HCT116 (cell line): ENCODE results near the gene MRAP2. TPM values are rescaled to one million over a fixed set of nuclear protein-coding genes. Genes with fewer than 3 reads are reported as not detected.
"Not testable (repeated sequence)": the region's sequence is repeated elsewhere in the genome, so short reads cannot be mapped to it uniquely, and the experiment has no call there.

Source experiments
- ATAC-seq: fragments of 200-7000 bp; cut with Tn5 transposase; 2 replicates; pipeline ENCODE4 v1.9.1; 2020; ENCODE audit warnings: mild to moderate bottlenecking, moderate library complexity
- BruUV-seq: library from RNA; stranded (reverse); fragments of 400-500 nt; replicated peaks from 2 replicates; lab custom pipeline; 2021; lab: Mats Ljungman, UMichigan
- CTCF ChIA-PET: fragments of 300-600 bp; sonication (Branson Sonifier 250); formaldehyde crosslinking; loops from one replicate; lab custom pipeline; 2021; ENCODE audit warnings: antibody characterized with exemption; lab: Charles Lee
- POLR2A ChIA-PET: fragments of 300-600, 350-600 bp; sonication (Branson Sonifier 250); formaldehyde crosslinking; loops from one replicate; lab custom pipeline; 2021; ENCODE audit warnings: antibody characterized with exemption; lab: Charles Lee
- RAD21 ChIA-PET, 2 experiments: fragments of 300-600 bp; sonication (Branson Sonifier 250); formaldehyde crosslinking; loops; one replicate each; lab custom pipeline; 2023; ENCODE audit warnings: low total read pairs in 2 of 2; ENCODE audit not compliant: uncharacterized antibody in 2 of 2, unreplicated experiment in 2 of 2, low non-redundant PET in 1 of 2; lab: Charles Lee
- DNase-seq: peaks from one replicate; pipeline ENCODE4 v3.0.0-alpha.2; 2010; ENCODE audit warnings: low read depth, low spot score
- H2AFZ ChIP-seq: fragments of 200-600 bp; shearing (Covaris generic), sonication (generic); 2 replicates; pipeline ENCODE4 v1.6.1; 2017; ENCODE audit warnings: low read depth, mixed run types, mixed read lengths, antibody characterized with exemption, low read length; ENCODE audit not compliant: poor library complexity, severe bottlenecking
- H3K27ac ChIP-seq: 2 replicates; pipeline ENCODE4 v1.5.1; 2012; ENCODE audit warnings: low read depth, low read length
- H3K27me3 ChIP-seq: fragments of 200-600 bp; sonication (generic); 2 replicates; pipeline ENCODE4 v1.6.1; 2016; ENCODE audit warnings: mixed run types, low read length, mixed read lengths; ENCODE audit not compliant: insufficient read depth
- H3K36me3 ChIP-seq, 2 experiments: fragments of 200-500 bp in 1 of 2; fragments of 200-600 bp in 1 of 2; sonication (Bioruptor generic) in 1 of 2; sonication (generic) in 1 of 2; 2 replicates each; pipeline versions ENCODE4 v1.5.1 to v1.6.1; 2014 to 2016; ENCODE audit warnings: low read length in 2 of 2, inconsistent platforms in 1 of 2, mixed read lengths in 1 of 2, mixed run types in 1 of 2; ENCODE audit not compliant: insufficient read depth in 2 of 2, control insufficient read depth in 1 of 2
- H3K4me1 ChIP-seq, 2 experiments: fragments of 200-600 bp in 1 of 2; sonication (generic) in 1 of 2; 2 replicates each; pipeline versions ENCODE4 v1.5.1 to v1.6.1; 2012 to 2017; ENCODE audit warnings: low read length in 2 of 2, inconsistent platforms in 1 of 2, mild to moderate bottlenecking in 1 of 2, mixed read lengths in 1 of 2, mixed run types in 1 of 2, moderate library complexity in 1 of 2; ENCODE audit not compliant: insufficient read depth in 2 of 2, control insufficient read depth in 1 of 2
- H3K4me2 ChIP-seq: fragments of 200-600 bp; sonication (generic); 2 replicates; pipeline ENCODE4 v1.6.1; 2017; ENCODE audit warnings: mixed run types, low read length, mixed read lengths
- H3K4me3 ChIP-seq, 2 experiments: fragments of 200-600 bp in 1 of 2; sonication (generic) in 1 of 2; replicated peaks in 1 of 2; 2 replicates each; pipeline ENCODE4 v1.5.1; 2011 to 2016; ENCODE audit warnings: low read length in 2 of 2, control low read depth in 1 of 2, low read depth in 1 of 2, mild to moderate bottlenecking in 1 of 2, mixed read lengths in 1 of 2, mixed run types in 1 of 2
- H3K79me2 ChIP-seq: fragments of 200-600 bp; sonication (generic); 2 replicates; pipeline ENCODE4 v1.6.1; 2017; ENCODE audit warnings: mild to moderate bottlenecking, mixed run types, low read length, moderate library complexity, mixed read lengths; ENCODE audit not compliant: insufficient read depth
- H3K9ac ChIP-seq: fragments of 200-600 bp; sonication (generic); 2 replicates; pipeline ENCODE4 v1.6.1; 2016; ENCODE audit warnings: low read length, mixed read lengths
- H3K9me2 ChIP-seq: fragments of 200-600 bp; sonication (generic), shearing (Covaris generic); 2 replicates; pipeline ENCODE4 v1.6.1; 2017; ENCODE audit warnings: mixed run types, mild to moderate bottlenecking, moderate library complexity; ENCODE audit not compliant: insufficient read depth
- H3K9me3 ChIP-seq, 2 experiments: fragments of 200-500 bp in 1 of 2; fragments of 200-600 bp in 1 of 2; sonication (Bioruptor generic) in 1 of 2; sonication (generic) in 1 of 2; 2 replicates each; pipeline ENCODE4 v1.6.1; 2014 to 2017; ENCODE audit warnings: low read length in 2 of 2, mixed read lengths in 2 of 2, inconsistent platforms in 1 of 2, low read depth in 1 of 2, mild to moderate bottlenecking in 1 of 2, mixed run types in 1 of 2, moderate library complexity in 1 of 2; ENCODE audit not compliant: control insufficient read depth in 1 of 2, insufficient read depth in 1 of 2
- H4K20me1 ChIP-seq: fragments of 200-600 bp; sonication (generic), shearing (Covaris generic); 2 replicates; pipeline ENCODE4 v1.6.1; 2017; ENCODE audit warnings: mixed run types, mild to moderate bottlenecking, moderate library complexity; ENCODE audit not compliant: insufficient read depth
- YY1 ChIP-seq: IDR thresholded peaks from 2 replicates; pipeline ENCODE4 v1.6.1; 2011; ENCODE audit warnings: low read length, low read depth, moderate library complexity, mild to moderate bottlenecking; ENCODE audit not compliant: insufficient replicate concordance; ENCODE audit errors: extremely low read depth
- intact Hi-C: fragments of 100-400 bp; cut with micrococcal nuclease; formaldehyde crosslinking; loops from 2 replicates; pipeline ENCODE4 v1.10.0; 2022
- total RNA-seq: library from RNA; stranded (reverse); gene quantifications from one replicate; pipeline ENCODE4 v1.2.1, GENCODE V29; 2021; ENCODE audit not compliant: unreplicated experiment
- TF ChIP-seq, protein P1 (sequence below): IDR thresholded peaks from 2 replicates; pipeline ENCODE4 v1.6.1; 2011; ENCODE audit warnings: mild to moderate bottlenecking, low read length, moderate library complexity; ENCODE audit not compliant: insufficient replicate concordance; ENCODE audit errors: extremely low read depth

Gene MRAP2
- total RNA-seq, 1 experiment from 2014 or later = 1.4 TPM

DNA sequence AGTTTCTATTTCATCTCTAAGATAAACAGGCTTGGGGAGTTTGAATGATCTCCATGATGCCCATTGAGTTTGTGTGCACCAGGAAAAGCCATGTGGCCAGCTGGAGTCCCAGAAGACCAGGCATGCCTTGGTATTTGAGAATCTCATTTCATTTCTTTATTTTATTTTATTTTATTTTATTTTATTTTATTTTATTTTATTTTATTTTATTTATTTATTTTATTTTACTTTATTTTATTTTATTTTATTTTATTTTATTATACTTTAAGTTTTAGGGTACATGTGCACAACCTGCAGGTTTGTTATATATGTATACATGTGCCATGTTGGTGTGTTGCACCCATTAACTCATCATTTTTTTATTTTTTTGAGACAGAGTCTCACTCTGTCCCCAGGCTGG, 51.1 kb downstream of the MRAP2 start:
- RAD21 ChIA-PET, H3K9me2 ChIP-seq, H3K79me2 ChIP-seq, H2AFZ ChIP-seq, intact Hi-C loops, H3K4me1 ChIP-seq, H3K27ac ChIP-seq, H3K27me3 ChIP-seq, DNase-seq, H3K4me2 ChIP-seq, H3K9me3 ChIP-seq, CTCF ChIA-PET, H4K20me1 ChIP-seq, BruUV-seq, ATAC-seq, H3K4me3 ChIP-seq, H3K36me3 ChIP-seq, H3K9ac ChIP-seq, POLR2A ChIA-PET: not testable (repeated sequence)

DNA sequence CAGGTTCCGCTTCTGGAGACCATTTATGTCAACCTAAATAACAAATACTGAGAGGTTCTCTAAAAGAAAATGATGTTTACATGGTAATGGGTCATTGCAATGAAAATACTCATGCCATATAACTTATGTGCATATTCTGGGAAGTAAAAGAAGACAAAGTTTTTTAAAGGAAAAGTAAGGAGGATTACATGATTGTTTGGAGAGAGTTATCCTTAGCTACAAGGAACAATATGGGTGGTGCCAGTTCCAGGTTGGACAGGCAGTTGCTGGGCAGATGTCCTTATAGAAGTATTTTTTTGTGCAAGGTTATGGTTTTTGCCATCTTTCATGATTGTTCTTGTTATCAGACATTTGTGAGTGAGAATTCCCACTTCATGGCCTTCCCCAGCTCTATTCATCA, 52.5 kb downstream of the MRAP2 start:
- TF ChIP-seq, protein P1, sequence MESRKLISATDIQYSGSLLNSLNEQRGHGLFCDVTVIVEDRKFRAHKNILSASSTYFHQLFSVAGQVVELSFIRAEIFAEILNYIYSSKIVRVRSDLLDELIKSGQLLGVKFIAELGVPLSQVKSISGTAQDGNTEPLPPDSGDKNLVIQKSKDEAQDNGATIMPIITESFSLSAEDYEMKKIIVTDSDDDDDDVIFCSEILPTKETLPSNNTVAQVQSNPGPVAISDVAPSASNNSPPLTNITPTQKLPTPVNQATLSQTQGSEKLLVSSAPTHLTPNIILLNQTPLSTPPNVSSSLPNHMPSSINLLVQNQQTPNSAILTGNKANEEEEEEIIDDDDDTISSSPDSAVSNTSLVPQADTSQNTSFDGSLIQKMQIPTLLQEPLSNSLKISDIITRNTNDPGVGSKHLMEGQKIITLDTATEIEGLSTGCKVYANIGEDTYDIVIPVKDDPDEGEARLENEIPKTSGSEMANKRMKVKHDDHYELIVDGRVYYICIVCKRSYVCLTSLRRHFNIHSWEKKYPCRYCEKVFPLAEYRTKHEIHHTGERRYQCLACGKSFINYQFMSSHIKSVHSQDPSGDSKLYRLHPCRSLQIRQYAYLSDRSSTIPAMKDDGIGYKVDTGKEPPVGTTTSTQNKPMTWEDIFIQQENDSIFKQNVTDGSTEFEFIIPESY = no peak
- no peak for TF ChIP-seq YY1
- TF ChIP-seq, all 23 proteins: peak for 0
- Histone ChIP-seq H3K27me3 (no peaks in the 10 kb centered on the region), H3K27ac (no peak overlapping the region), H4K20me1 (no peaks in the 10 kb centered on the region), H3K79me2 (no peaks in the 10 kb centered on the region), H2AFZ (no peak overlapping the region), H3K9me2 (no peaks in the 10 kb centered on the region), H3K36me3 (no peaks in the 10 kb centered on the region), H3K4me2 (no peak overlapping the region), H3K4me1 (no peaks in the 10 kb centered on the region), H3K9ac (no peak overlapping the region), H3K4me3 (no peak overlapping the region), H3K9me3 (no peaks in the 10 kb centered on the region)
- no peak for ATAC-seq
- ChIA-PET POLR2A (no interaction called here), RAD21 (no interaction called here), CTCF (no interaction called here)
- intact Hi-C loops = no loop called here
- BruUV-seq = no TSS peak
- no peak for DNase-seq
